NCI-H2029 (cell line): ENCODE data around the gene UBE3B.
A peak's percentile ranks its signal among the peaks of the same experiment; 100 is the strongest.

ENCODE experiments used
- DNase-seq: peaks from one replicate; lab custom pipeline; 2025; lab: John Stamatoyannopoulos, UW

The UBE3B gene

DNA sequence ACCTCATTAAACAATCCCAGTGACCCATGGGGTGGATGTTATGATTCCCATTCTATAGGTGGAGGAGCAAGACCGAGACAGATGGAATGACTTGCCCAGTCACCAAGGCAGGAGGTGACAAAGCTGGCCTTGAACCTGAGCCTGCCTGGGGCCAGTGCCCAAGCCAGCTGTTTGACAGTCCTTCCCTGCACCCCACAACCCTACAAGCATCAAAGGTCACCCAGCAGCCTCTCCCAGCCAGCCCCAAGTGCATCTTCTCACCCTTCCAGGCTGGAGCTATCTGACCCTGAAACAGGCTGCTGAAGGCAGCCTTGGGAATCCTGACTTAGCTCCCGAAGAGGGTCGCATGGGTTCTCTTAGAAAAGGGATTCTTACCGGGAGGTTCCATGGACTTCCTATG, 75.5 kb downstream of the UBE3B start:
- DNase-seq, result no peak

DNA sequence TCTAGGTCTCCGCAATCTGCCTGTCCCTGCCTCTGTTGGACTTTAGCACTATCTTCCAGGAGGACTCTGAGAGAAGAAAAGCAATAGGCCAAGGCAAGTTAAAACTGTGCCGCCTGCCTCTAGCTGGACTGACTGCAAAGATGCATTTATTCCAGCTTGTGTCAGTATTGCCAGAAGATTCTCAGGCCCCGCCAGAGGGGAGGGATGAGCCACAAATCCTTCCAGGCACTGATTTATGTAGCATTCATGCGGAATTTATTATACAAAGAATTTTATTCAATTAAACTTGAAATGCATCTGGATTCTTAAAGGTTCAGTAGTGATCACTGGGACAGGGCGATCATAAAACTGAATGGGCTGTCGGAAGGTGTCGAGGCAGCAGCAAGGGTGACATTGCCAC, 76.0 kb downstream of the UBE3B start:
- DNase-seq, result no peak

DNA sequence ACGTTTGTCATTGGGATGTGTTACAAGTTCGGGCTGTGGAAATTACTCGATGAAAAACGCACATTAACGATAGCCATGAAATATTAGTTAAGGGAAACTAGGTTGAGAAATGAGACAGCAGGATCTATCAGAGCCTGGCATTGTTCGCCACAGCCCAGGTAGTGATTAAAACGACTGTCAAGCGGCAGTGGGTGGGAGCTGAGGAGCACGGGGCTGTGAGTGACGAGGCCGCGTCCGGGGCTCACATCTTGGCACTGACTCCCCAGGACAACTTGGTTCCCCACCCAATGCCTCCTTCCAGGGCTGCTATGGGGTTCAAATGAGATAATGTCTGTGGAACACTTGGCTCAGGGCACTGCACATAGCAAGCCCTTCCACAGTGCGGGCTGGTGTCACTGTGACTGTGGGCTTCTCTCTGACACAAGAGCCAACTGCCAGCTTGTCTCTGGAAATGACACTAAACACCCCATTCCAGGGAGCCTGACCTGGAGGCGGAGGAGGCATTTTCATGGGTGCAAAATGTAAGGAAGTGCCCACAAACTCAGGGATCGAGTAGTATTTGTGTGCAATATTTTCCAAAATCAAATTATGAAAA, 76.6 kb downstream of the UBE3B start:
- no peak for DNase-seq

DNA sequence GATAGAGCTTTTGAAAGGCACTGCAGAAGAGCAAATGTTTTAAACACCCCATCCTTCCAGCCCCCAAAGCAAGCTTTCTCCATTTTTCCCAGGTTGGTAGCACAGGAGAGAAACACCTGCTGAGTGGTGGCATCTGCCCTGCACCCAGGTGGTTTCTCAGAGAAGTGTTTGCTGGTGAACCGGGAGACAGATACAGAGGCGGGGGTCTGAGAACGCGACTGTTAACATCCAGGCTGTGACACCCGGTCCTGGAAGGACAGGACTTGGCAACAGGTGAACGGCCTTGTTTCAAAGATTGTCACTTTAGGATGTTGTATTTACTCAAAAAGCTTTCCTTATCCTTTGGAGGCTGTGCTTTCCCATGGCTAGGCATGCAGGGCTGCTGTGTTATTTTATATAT, 77.3 kb downstream of the UBE3B start:
- DNase-seq, result no peak

DNA sequence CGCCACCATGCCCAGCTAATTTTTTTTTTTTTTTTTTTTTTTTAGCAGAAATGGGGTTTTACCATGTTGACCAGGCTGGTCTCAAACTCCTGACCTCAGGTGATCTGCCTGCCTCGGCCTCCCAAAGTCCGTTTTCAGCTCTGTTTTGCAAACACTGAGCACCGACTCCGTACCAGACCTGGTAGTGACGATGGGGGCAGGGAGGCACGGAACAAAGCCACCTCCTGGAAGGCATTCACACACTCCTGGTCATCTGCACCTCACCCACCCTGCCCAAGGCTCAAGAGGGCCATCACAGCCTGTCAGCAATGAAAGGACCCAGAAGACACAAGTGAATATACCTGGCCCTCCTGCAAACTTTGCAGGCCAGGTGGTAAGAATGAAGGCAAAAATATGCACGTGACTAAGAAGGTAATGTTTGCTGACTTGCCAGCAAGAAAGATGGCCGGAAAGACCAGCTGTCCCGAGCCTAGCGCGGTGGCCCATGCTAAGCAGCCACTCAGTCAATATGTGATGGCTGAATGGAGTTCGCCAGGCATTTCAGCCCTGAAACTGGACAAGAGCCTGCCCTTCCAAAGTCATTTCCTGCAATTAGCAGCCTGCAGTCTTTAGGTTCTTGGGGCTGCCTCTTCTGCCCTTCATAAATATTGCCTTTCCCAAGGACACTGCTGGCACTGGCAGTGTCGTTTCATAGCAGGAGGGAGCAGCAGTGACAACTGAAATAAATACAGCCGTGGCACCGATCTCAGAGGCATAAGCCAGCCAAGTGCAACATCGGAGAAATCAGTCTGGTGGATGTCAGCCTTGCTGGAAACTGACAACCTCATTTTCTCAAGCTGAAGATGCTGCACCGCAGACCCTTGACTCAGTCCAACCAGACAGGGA, 78.2 kb downstream of the UBE3B start:
- DNase-seq, result peak; percentile 56

DNA sequence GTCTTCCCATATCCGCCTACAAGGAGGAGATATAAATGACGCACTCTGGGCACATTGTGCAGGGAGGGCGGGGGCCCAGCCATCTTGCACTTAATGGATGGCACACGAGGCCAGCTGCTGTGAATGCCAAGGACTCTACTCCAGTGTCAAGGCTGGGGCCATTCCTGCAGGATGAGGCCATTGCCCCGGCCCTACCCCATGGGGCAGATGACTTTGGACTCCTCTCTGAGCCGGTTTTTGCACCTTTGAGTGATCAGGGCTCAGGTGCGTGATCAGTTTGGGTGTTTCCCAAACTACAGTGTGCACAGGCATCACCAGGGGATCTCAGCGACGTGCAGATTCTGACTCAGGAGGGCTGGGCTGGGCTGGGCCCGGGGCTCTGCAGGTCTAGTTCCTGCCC, 79.8 kb downstream of the UBE3B start:
- DNase-seq, result no peak

DNA sequence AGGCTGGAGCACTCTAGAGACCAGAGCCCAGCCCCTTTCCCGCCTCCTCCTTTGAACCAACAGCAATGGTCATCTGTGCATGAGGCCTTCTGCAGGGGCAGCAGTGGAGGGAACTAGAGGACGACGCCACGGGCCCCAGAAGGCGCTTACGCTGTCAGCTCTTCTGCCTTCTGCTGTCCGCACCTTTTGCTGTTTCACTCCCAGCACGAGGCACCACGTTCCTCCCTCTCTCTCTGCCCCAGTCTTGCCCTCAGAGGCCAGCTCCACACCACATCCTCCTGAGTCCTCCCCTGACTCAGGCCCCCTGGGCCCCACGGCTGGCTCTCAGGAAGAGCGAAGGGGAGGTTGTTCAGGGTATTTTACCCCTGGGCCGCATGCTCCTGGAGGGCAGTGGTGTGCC, 80.4 kb downstream of the UBE3B start:
- no peak for DNase-seq

DNA sequence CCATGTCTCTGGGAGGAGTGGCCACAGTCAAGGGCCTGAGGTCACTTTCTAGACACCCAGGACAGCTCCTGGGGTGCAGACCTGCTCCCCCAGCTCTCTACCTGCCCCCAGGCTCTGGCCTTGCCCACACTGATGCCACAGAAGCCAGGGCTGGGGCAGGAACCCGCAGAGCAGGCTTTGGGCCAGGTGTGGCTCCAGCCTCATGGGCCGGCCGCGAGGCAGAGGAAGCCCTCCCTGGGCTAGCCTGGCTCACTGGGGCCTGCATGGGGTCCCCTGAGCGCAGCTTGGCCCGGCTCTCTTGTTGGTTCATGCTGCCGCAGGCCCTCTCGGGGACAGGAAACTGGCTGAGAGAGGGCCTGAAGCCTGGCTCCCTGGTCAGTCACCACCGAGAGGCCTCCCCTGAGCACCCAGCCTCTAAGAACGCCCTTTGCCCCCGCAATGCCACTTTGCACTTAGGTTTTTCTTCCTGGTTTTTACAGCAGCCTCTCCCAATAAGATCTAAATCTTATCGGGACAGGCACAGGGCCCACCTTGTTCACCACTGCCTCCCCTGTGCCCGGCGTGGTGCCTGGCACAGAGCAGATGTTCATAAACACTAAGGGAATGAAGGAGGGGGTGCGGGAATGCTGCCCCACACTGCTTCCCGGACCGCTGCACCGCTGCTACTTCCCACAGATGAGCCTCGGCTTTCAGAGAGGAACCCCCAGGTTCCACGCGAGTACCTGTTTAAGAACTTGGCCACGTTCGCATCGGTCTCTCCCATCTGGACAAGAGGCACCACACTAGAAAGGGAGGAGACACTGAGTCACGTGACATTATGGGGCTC, 81.2 kb downstream of the UBE3B start:
- no peak for DNase-seq

DNA sequence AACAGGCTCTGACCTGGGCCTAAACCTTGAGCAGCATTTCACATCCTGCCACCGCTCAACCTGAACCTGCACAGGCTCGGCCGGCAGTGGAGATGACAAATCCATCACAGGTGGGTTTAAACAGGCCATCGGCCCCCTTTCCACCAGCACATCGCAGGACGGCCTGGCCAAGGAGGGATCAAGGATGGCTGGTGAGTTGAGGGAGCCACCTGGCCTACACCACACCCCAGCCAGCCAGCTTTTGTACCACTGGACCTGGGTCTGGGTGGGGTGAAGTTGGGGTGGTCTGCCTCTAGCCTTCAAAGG, 81.7 kb downstream of the UBE3B start:
- DNase-seq, result no peak

DNA sequence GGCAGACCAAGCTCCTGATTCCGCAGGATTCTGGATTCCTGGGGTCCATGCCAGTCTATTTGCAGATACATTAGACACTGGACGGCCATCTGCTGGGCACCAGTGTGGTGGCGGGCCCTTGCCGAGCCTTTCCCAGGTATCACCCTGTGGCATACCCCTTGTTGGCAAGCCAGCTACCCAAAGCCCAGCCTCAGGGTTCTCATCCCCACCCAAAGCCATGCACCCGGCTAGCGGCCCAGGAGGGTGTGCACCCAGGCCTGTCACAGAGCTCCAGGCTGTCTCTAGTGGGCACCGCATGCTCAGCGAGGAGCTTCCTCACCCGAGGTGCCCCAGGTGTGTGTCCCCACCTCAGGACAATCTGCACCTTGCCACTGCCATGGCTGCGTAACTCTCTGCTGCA, 82.2 kb downstream of the UBE3B start:
- DNase-seq, result no peak

DNA sequence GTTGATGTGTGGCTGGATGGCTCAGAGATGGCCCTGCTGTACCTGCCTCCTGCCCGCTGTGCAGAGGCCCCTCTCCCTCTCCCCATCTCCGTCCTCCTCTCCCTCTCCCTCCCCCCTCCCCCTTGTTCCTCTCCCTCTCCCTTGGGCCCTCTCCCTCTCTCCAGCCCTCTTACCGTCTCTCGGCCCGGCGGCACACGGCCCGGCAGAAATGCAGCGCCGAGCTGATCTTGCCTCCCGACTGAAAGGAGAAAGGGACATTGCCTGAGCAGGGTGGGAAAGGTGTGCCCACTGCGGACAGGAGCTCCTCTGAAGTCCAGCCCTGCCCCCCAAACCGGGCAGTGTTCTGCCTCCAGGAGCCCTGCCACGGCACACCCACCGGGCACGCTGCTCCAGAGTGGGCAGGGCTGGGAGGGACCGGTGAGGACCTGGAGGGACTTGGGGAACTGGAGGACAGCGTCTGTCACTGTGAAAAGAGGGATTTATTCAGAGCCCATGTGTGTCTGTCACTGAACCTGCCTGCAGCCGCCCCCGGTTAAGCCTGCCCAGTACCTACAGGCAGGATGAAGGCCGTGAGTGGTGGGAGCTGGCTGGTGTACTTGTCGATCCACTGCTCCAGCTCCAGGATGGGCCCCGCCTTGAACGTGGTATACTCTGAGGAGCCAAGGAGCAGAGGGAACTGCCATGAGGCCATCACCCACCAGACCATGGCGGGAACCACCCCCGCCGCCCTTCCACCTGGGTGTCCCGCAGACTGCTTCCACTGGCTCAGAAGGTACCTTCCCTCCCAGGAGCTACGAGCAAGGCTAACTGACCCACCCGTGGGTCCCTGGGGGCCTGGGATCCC, 83.7 kb downstream of the UBE3B start:
- no peak for DNase-seq

DNA sequence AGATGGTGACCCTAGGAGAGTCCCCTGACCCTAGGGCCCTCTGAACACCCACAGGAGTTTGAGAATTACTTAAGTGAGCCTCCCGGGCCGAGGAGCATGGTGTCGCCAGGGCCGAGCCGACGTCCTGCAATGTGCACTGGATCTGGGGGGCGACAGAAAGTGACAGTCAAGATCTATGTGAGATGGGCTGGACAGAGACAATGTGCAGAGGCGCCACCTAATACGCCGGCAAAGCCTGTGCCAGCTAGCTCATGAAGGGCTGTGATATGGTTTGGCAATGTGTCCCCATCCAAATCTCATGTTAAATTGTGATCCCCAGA, 84.2 kb downstream of the UBE3B start:
- DNase-seq, result no peak

DNA sequence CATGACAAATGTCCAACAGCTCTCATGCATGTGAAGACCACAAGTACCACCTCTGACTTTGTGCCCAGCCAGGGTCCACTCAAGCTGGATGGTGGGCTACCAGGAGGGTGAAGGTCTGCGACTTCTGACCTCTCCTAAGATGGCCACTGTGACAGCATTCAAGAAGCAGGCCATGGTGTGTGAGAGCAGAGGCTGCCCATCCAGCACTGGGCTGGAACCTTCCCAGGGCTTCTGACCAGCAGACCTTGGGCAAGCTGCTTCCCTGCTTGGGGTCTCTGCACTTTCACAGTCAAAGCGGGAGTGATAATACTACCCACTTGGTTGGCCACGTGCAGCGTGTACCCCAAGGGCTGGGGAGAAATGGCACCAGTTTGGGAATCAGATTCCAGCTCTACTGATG, 85.4 kb downstream of the UBE3B start:
- DNase-seq, result no peak

DNA sequence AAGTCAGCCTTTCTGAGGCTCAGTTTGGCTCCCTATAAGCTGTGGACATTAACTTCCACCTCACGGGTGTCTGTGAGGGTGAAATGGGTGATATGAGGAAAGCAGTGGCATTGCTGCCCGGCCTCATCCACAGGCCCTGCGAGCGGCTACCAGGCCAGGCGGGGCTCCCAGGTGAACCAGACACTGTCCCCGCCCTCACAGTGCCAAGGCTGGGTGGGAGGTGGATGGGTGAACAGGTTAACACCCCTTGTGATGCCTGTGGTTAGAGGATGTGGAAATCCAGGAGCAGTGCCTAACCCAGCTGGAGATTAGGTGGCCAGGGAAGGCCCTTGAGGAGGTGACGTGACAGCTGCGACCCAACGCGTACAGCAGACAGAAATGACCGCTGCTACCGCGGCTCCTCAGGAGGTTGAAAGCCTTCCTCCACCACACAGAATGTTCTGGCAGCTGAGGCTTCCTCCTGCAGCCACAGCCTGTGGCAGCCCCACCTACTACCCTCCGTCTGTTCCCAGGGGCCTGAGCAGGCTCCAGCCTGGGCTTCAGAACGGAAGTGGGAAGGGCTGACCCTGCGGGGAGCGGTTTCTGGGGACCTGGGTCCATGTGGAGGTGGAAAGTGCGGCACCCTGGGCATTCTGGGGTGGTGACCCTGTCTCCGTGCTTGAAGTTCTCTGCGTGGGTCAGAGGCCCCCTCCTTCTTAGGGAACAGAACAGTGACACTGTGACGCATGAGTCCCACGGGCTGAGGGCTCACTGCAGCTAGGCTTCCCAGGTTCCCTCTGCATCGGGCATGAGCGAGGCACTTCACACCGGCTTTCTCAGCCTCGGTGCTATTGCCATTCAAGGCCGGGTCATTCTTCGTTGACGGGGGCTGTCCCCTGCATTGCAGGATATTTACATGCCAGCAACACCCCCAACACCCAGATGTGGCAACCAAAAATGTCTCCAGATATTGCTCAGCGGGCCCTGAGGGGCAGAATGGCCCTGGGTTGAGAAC, 86.2 kb downstream of the UBE3B start:
- DNase-seq, result no peak

DNA sequence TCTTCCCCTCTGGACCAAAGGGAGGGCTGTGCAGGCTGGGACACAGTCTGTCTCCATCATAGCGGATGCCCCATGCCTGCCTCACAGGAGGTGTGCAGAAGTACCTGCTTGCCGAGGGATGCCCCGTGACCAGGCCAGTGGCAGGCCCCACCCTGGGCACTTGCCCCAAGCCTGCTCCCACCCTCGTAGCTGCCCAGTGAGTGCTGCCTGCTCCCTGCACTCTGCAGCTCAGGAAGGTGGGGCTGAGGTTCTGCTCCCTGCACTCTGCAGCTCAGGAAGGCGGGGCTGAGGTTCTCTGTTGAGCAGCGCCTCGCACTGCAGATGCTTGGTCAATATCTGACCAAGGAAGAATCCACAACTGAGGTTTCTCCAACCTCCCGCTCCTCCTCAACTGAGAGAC, 89.0 kb downstream of the UBE3B start:
- DNase-seq, result no peak

DNA sequence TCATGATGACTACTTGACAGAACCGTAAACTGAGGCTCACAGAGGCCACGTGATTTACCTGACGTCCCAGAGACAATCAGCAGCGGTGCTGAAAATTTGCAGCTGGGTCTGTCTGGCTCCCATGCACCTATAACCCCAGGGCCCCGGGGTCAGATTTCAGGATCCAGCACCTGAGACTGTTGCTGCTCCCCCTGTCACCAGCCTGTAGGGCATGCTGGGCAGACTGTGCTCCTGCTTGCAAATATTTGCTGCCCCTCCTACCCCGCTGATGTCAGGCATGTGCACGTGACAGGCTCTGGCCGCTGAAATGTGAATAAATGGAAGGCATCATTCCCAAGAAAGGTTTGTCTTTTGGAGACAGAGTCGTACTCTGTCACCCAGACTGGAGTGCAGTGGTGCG, 89.9 kb downstream of the UBE3B start:
- DNase-seq, result no peak

DNA sequence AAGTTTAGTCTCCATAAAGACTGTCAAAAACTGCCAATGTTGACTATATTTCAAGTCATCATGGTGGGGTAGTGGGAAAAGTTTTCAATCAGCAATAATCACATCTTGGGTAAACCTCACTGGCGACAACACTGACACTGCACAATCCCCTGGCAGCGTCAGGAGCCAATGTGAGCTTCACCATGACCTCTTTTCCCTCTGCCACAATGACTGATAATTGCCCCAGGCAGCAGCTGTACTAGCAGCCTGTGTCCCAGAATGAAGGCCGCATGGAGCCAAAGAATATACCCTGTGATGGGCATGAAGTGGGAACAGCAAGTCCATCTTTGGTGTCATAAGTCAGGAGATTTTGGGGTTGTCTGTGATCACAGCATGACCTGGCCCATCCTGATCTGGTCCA, 90.5 kb downstream of the UBE3B start:
- DNase-seq, result no peak

DNA sequence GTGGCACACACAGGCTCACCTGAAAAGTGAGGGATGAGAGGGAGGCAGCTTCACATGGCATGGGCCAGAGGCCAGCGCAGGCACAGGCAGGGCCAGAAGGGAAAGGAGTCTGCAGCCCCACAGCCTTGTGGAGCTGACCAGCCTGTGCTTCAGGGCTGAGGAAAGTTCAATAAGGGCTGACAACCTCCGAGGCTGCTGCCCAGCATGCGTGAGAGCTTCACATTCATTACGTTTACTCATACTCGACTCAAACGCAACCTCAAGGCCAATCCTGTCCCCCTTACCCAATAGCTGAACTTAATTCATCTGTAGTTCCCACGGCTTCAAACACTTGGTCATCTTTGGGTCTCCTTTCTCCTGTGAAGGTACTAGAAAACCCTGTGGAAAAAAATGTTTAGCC, 91.1 kb downstream of the UBE3B start:
- DNase-seq, result no peak

DNA sequence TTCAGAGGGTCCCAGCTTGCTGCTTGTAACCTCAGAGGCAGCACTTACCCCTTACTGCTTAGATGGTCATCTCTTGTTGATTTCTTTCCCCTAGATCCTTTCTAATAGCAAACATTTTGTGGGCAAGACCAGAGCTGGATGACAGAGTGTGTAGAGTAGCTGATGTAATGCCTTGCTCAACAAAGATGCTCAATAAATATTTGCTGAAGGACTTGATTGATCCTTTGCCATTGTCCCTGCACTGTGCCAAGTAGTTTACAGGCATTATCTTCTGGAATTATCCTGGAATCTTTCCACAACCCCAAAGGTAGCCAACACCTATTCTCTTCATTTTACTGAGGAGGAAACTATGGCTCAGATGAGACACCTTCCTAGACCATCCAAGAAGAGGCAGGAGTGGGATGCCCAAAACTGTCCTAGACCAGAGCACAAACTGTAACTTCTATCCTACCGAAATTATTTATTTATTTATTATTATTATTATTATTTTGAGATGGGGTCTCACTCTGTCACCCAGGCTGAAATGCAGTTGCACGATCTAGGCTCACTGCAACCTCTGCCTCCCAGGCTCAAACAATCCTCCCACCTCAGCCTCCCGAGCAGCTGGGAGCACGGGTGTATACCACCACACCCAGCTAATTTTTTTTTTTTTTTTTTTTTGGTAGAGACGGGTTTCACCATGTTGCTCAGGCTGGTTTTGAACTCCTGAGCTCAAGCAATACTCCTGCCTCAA, 94.5 kb downstream of the UBE3B start:
- DNase-seq, result peak; percentile 20

DNA sequence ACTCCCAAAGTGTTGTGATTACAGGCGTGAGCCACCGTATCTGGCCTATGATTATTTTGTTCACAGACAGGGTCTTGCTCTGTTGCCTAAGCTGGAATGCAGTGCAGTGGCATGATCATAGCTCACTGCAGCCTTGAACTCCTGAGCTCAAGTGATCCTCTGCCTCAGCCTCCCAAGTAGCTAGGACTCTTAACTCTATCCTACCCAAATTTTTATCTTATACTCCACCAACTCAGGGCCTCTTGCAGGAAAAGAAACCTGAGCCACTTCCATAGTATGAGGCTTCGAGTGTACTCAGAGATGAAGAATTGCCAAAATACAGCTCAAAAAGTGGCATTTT, 95.0 kb downstream of the UBE3B start:
- no peak for DNase-seq
